Superior temporal gyrus (tissue), 1 donor: ENCODE measurements around the gene AHCYL2.
A peak's percentile ranks its signal among the peaks of the same experiment; 100 is the strongest.

ENCODE experiments used
- DNase-seq: peaks from one replicate; pipeline ENCODE4 v3.0.0-alpha.2; 2016; ENCODE audit errors: extremely low spot score

The AHCYL2 gene

DNA sequence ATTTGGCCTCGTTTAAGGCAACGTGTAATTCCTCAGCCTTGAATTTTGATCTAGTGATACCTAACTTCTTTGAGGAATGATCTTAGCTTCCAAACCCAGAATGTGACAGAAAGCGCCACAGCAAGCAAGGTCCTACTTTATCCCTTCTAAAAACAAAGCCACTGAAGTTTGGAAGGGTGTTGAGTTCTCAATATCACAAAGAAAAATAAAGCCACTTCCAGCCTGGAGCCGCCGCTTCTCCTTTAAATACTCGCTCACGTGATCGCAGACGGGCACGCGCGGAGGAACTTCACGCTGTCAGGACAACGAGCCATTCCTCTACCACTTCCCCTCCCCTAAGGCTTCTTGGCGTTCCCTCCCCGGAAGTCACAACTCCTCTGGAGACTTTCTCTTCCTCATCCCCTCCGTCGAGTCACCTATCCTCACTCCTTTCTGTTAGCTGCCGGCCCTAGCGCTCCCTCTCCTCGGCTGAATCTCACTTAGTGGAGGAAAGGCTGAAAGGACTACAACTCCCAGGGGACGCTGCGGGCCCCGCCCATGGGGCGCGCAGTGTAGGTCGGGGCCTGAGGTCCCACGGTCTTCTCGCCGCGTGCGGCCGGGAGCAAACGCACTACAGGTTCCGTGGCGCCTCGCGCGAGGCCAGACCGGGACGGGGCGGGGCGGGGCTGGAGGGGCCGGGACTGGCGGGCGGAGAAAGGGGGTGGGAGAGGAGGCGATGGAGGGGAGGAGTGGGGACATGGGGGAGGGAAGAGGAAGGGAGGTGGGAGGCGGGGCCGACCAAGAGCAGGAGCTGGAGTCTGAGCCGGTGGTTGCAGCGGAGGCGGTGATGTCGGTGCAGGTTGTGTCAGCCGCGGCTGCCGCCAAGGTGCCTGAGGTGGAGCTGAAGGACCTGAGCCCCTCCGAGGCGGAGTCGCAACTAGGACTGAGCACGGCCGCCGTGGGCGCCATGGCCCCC, at the start of gene AHCYL2:
AHCYL2 (plus strand) TSS at position 780 of the 955 bp plus-strand sequence.
- DNase-seq, result peak; percentile 98

DNA sequence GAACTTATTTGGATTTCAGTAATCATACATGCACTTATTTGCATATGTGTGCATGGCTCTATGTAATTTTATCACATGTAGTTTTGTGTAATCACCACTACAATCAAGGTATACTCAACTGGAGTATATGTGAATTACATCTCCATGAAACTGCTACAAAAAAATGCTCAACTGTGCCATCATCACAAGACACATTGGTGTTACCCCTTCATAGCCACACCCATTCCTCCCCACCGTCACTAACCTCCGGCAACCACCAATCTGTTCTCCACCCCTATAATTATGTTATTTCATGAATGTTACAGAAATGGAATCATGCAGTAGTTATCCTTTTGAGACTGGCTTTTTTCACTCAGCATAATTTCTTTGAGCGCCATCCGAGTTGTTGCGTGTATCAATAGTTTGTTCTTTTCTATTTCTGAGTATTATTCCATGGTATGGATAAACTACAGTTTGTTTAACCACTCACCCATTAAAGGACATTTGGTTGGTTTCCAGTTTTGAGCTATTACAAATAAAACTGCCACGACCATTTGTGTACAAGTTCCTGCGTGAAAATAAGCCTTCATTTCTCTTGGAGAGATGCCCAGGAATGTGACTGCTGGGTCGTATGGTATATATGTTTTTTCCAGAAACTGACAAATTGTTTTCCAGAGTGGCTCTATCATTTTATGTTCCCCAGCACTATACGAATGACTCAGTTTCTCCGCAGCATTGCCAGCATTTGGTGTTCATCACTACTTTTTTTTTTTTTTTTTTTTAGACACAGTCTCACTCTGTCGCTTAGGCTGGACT, 47.7 kb upstream of the AHCYL2 start:
- DNase-seq, result no peak

- no peak for DNase-seq
Measured at GRCh38 chr7:129184981-129185670, 39.7 kb upstream of the AHCYL2 start.

DNA sequence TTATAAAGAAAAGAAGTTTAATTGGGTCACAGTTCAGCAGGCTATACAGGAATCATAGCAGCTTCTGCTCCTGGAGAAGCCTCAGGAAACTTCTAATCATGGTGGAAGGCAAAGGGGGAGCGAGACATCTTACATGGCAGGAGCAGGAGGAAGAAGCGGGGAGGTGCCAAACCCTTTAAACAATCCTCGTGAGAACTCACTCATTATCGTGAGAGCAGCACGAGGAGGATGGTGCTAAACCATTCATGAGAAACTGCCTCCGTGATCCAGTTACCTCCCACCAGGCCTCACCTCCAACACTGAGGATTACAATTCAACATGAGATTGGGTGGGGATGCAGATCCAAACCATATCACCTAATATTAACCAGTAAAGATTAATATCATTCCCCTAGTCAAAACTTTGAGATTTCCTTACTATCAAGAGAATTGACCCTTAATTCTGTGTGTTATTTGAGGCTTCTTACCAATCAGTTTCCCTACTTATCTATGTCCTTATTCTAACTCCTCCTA, 38.0 kb upstream of the AHCYL2 start:
- DNase-seq, result no peak

DNA sequence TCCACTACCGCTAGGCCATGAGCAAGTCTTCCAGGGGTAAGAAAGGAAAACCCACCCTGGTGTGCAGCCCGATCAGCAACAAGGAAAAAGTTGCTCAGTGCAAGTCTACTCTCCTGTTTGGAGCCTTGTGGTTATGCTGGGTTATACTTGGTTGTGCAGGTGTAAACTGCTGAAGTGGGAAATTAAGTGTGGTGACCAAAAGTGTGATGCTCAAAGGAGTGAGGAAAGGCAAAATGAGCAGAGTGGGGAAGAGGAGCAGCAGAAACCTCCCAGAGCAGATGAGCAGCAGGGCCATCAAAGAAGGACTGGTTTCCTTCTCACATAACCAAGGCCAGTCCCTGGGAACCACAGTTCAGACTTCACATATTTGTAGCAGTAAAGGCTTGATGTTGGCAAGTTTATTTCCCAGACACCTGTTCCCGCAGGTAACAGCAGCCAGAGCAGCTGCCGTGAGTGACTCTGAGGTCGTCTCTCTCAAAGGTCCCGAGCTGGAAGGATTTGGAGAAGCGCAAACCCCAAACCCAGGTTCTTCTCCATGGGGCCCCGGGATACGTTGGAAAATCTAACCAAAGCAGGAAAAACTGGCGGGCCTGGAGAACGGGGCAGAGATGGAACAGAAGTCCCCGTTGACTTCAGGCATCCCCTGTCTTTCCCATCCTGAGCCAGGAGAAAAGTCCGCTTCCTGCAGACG, 37.0 kb upstream of the AHCYL2 start:
- DNase-seq, result no peak

- DNase-seq, result no peak
Measured at GRCh38 chr7:129188372-129188891, 36.4 kb upstream of the AHCYL2 start, which contains the start of gene SMO. SMO (plus strand) TSS chr7:129188633; CDS start chr7:129189152, 519 bp downstream.

DNA sequence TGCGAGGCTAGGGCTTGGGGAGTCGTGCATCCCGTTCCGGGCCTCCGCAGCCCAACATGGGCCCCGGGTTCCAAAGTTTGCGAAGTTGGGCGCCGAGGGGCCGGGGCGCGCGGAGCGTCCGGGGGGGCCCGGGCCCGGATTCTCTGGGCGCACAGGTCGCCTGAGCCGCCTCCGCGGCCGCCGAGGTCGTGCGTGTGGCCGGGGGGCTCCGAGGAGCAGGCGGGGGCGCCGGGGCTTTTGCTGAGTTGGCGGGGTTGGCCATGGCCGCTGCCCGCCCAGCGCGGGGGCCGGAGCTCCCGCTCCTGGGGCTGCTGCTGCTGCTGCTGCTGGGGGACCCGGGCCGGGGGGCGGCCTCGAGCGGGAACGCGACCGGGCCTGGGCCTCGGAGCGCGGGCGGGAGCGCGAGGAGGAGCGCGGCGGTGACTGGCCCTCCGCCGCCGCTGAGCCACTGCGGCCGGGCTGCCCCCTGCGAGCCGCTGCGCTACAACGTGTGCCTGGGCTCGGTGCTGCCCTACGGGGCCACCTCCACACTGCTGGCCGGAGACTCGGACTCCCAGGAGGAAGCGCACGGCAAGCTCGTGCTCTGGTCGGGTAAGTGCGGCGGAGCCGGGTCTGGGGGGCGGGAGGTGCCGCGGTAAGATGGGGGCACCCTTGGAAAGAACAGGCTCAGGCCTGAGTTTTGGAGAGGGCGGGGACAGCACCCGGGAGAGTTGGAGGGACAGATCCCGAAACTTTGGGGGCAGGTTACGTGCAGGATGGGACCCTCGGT, 35.8 kb upstream of the AHCYL2 start:
- no peak for DNase-seq

DNA sequence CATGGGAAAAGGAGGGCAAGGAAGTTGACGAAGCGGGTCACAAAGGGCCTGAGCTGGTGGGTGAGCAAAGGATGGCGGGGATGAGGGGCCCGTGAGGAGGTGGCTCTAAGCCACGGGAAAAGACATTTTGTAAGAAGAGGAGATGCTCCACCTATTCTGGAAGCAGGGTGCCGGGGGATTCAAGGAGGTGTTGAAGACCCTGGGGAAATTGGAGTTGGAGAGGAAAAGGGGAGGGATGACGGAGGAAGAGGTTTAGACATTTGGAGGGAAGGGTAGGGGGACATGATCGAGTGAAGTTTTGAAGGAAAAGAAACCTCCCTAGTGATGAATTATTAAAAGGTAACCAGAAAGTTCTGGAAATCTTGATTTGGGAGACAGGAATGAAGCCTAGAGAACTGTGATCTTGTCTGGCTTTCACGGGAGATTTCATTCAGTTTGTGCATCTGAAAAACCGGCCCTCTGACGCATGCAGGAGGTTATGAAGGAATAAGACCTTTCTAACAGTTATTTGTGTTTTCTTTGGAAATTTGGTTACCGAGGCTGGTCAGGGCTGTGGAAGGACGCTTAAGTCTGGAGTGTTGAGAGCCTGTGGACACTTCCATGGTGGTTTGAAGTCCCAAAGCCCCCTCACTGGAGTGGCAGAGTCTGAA, 35.0 kb upstream of the AHCYL2 start:
- no peak for DNase-seq

DNA sequence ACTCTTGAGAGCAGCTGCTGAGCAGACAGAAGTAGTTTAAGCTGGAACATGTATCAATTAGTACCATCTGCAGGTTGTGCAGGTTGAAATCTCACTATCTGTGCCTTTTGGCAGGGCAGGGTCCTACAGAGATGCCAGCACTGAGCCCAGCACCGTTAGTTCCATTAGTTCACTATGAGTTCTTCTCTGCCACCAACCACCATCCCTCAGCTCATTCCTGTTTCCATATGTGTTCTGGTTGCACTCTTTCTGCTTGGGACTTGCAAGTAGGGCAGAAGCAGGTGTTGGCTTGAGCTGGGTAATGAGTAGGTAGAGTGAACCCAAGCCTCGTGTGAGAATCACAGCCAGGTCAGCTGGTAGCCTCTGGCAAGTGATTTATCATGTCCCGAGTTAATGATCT, 33.6 kb upstream of the AHCYL2 start:
- DNase-seq, result no peak

GRCh38 chr7:129193892-129194291, 30.9 kb upstream of the AHCYL2 start:
- no peak for DNase-seq

DNA sequence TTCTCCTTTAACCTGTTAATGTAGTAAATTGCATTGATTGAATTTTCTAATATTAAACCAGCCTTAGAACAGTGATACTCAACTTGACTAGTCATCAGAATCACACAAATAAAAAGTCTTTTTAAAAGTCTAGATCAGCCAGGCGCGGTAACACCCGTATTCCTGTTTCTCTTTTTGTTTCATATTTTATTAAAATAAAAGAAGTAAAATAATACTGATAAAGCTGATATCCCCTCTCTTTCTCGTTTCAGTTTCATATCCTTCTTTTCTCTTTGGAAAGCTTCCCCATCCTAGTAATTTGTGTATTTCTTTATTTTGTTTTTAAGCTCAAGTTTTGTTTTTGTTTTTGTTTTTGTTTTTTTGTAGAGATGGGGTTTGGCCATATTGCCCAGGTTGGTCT, 27.1 kb upstream of the AHCYL2 start:
- DNase-seq, result no peak

DNA sequence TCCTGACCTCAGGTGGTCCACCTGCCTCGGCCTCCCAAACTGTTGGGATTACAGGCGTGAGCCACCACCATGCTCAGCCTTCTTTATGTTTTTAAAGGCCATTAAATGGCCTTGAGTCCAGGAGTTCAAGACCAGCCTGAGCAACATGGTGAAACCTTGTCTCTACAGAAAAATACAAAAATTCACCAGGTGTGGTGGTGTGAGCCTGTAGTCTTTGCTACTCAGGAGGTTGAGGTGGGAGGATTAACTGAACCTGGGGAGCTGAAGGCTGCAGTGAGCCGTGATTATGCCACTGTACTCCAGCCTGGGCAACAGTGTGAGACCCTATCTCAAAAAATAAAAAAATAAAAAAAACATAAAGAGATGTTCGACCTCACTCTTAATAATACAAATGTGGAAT, 25.4 kb upstream of the AHCYL2 start:
- no peak for DNase-seq

GRCh38 chr7:129202058-129202777, 22.6 kb upstream of the AHCYL2 start:
- DNase-seq, result no peak

DNA sequence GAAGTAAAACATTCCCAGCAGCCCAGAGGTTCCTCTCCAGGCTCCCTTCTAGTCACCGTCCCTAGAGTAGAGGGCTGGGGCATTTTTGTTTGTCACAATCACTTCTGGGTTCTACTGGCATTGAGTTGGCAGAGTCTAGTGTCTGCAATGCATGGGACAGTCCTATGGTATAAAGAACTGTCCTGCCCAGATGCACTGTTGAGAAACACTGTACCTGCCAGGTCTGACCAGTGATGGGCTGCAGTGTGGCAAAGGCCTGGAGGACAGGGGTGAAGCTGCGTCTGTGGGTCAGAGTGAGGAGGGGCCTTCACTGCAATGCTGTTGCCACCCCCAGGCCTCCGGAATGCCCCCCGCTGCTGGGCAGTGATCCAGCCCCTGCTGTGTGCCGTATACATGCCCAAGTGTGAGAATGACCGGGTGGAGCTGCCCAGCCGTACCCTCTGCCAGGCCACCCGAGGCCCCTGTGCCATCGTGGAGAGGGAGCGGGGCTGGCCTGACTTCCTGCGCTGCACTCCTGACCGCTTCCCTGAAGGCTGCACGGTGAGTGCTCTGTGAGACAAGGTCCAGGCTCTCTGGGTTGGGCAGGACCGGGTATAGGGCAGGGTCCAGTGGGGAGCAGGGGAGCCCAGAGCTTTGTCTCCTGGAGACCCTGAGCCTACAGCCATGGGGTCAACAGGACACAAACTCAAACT, 21.6 kb upstream of the AHCYL2 start:
- DNase-seq, result no peak

- no peak for DNase-seq
Measured at GRCh38 chr7:129205126-129205818, 19.6 kb upstream of the AHCYL2 start.

DNA sequence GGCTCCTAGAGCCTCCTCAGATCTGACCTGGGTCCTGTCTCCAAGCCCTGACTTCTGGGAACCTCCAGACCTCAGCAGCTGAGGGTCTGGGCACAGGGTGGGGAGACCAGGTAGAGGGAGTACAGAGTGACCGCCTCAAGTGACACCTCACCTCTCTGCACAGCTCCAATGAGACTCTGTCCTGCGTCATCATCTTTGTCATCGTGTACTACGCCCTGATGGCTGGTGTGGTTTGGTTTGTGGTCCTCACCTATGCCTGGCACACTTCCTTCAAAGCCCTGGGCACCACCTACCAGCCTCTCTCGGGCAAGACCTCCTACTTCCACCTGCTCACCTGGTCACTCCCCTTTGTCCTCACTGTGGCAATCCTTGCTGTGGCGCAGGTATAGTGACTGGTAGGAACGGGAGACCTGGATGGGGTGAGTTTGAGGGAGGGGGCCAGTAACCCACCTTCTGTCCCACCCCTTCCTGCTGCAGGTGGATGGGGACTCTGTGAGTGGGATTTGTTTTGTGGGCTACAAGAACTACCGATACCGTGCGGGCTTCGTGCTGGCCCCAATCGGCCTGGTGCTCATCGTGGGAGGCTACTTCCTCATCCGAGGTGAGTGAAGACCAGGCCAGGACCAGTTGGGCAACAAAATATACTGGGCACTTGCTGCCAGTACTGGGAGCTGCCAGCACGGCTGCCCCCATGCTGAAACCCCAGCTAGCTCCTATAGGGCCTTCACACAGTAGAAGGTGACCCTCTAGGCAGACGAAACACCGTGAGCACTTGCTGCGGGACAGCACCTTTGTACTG, 18.6 kb upstream of the AHCYL2 start:
- DNase-seq, result no peak

DNA sequence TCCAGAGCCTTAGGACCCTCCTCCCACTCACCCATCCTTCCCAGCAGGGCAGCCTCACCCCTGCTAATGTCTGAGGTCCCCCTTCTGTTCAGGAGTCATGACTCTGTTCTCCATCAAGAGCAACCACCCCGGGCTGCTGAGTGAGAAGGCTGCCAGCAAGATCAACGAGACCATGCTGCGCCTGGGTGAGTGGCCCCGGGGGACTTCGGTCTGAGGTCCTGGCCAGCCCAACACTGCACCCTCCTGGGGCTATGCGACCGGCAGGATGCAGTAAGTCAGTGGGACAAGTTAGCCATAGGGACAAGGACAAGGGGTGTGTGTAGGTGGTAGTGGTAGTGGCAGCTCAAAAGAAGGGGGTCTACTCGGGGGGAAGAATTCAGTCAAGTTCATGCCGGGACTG, 16.2 kb upstream of the AHCYL2 start:
- no peak for DNase-seq
